Activated gamma-delta T cell treated with Interleukin-2 at 50 U/mL for 16 hours (primary cell): Measurements from ENCODE around the gene ATXN1.

Source experiments
- DNase-seq: peaks from one replicate; pipeline ENCODE4 v3.0.0-alpha.2; 2020

Gene ATXN1

GRCh38 chr6:16694781-16695578 lies 66.3 kb downstream of the ATXN1 start:
- no peak for DNase-seq

- DNase-seq = no peak
Observed at GRCh38 chr6:16691324-16691723, 69.9 kb downstream of the ATXN1 start.

- no peak for DNase-seq
Observed at GRCh38 chr6:16690608-16691142, 70.6 kb downstream of the ATXN1 start.

GRCh38 chr6:16689788-16690607 lies 71.3 kb downstream of the ATXN1 start:
- no peak for DNase-seq

GRCh38 chr6:16688984-16689636 lies 72.2 kb downstream of the ATXN1 start:
- DNase-seq = no peak

GRCh38 chr6:16688436-16688835 lies 72.8 kb downstream of the ATXN1 start:
- DNase-seq = no peak

- no peak for DNase-seq
Observed at GRCh38 chr6:16687045-16687444, 74.2 kb downstream of the ATXN1 start.

- peak; percentile 9 for DNase-seq
Observed at GRCh38 chr6:16684896-16685554, 76.2 kb downstream of the ATXN1 start.

GRCh38 chr6:16684195-16684689 lies 77.0 kb downstream of the ATXN1 start:
- no peak for DNase-seq

GRCh38 chr6:16683641-16684194 lies 77.5 kb downstream of the ATXN1 start:
- DNase-seq = no peak

GRCh38 chr6:16681260-16681873 lies 79.9 kb downstream of the ATXN1 start:
- DNase-seq = no peak

- DNase-seq = no peak
Observed at GRCh38 chr6:16679050-16679449, 82.2 kb downstream of the ATXN1 start.

GRCh38 chr6:16677458-16677857 lies 83.8 kb downstream of the ATXN1 start:
- no peak for DNase-seq

- DNase-seq = no peak
Observed at GRCh38 chr6:16676978-16677377, 84.3 kb downstream of the ATXN1 start.

GRCh38 chr6:16676376-16676775 lies 84.9 kb downstream of the ATXN1 start:
- no peak for DNase-seq

GRCh38 chr6:16674801-16675392 lies 86.4 kb downstream of the ATXN1 start:
- no peak for DNase-seq

GRCh38 chr6:16673011-16673797 lies 88.1 kb downstream of the ATXN1 start:
- no peak for DNase-seq

GRCh38 chr6:16671302-16672289 lies 89.7 kb downstream of the ATXN1 start:
- no peak for DNase-seq

GRCh38 chr6:16670617-16671051 lies 90.6 kb downstream of the ATXN1 start:
- no peak for DNase-seq
